DND-41 (cell line): ENCODE results near the gene IRF2BP1.

Experiments used
- ATAC-seq: fragments of 200-7000 bp; cut with Tn5 transposase; 3 replicates; pipeline ENCODE4 v1.9.1; 2021; ENCODE audit warnings: low read depth; ENCODE audit not compliant: insufficient read depth
- DNase-seq: peaks from one replicate; pipeline ENCODE4 v3.0.0-alpha.2; 2020
- H2AFZ ChIP-seq: 2 replicates; pipeline ENCODE4 v1.6.0; 2012; ENCODE audit warnings: low read depth, low read length
- H3K27ac ChIP-seq: 2 replicates; pipeline ENCODE4 v1.5.1; 2012; ENCODE audit warnings: low read length, inconsistent platforms
- H3K27me3 ChIP-seq: fragments of 200-600 bp; sonication (generic); 2 replicates; pipeline ENCODE4 v1.6.0; 2012; ENCODE audit warnings: low read length, mild to moderate bottlenecking, inconsistent platforms; ENCODE audit not compliant: insufficient read depth, poor library complexity
- H3K36me3 ChIP-seq: 2 replicates; pipeline ENCODE4 v1.5.1; 2012; ENCODE audit warnings: low read length, inconsistent platforms; ENCODE audit not compliant: insufficient read depth
- H3K4me1 ChIP-seq: 2 replicates; pipeline ENCODE4 v1.5.1; 2012; ENCODE audit warnings: mild to moderate bottlenecking, low read length; ENCODE audit not compliant: insufficient read depth
- H3K4me2 ChIP-seq: 2 replicates; pipeline ENCODE4 v1.6.0; 2012; ENCODE audit warnings: mild to moderate bottlenecking, moderate library complexity, low read length, inconsistent platforms; ENCODE audit not compliant: insufficient read depth
- H3K4me3 ChIP-seq, 2 experiments: fragments of 200-600 bp in 1 of 2; shearing (Covaris generic) in 1 of 2; 2 replicates each; pipeline ENCODE4 v1.5.1; 2012 to 2016; ENCODE audit warnings: inconsistent platforms in 2 of 2, low read length in 2 of 2, mild to moderate bottlenecking in 2 of 2, low read depth in 1 of 2, moderate library complexity in 1 of 2
- H3K79me2 ChIP-seq: 2 replicates; pipeline ENCODE4 v1.6.0; 2012; ENCODE audit warnings: low read length, inconsistent platforms; ENCODE audit not compliant: insufficient read depth
- H3K9ac ChIP-seq: 2 replicates; pipeline ENCODE4 v1.6.0; 2012; ENCODE audit warnings: low read depth, mild to moderate bottlenecking, inconsistent platforms, low read length, moderate library complexity
- H3K9me3 ChIP-seq: 2 replicates; pipeline ENCODE4 v1.5.1; 2012; ENCODE audit warnings: low read length, moderate library complexity, mild to moderate bottlenecking, inconsistent platforms; ENCODE audit not compliant: insufficient read depth, severe bottlenecking
- H4K20me1 ChIP-seq: 2 replicates; pipeline ENCODE4 v1.6.0; 2012; ENCODE audit warnings: low read length; ENCODE audit not compliant: insufficient read depth
- CTCF ChIP-seq: IDR thresholded peaks from 2 replicates; pipeline ENCODE4 v1.5.1; 2012; ENCODE audit warnings: borderline replicate concordance, low read length, moderate library complexity, mild to moderate bottlenecking; ENCODE audit not compliant: poor library complexity, severe bottlenecking; ENCODE audit errors: extremely low read depth
- EZH2 ChIP-seq: IDR thresholded peaks from 3 replicates; pipeline ENCODE4 v1.6.1; 2012; ENCODE audit warnings: borderline replicate concordance, low read depth, mild to moderate bottlenecking, moderate library complexity, low read length, inconsistent platforms; ENCODE audit not compliant: severe bottlenecking

The IRF2BP1 gene

GRCh38 chr19:45927565-45928261 is 41.8 kb upstream of the IRF2BP1 start:
- Histone ChIP-seq H3K4me1 (peaks cover 23% of the 10 kb centered on the region), H3K27me3 (no peaks in the 10 kb centered on the region), H3K9me3 (no peaks in the 10 kb centered on the region), H4K20me1 (no peaks in the 10 kb centered on the region), H3K79me2 (no peaks in the 10 kb centered on the region), H3K4me2 (peak overlapping the region; percentile 72), H2AFZ (peak overlapping the region; percentile 85), H3K4me3 (peak overlapping the region; percentile 51 to 57; a peak in 3 of 4 replicates), H3K9ac (peak overlapping the region; percentile 84), H3K27ac (peak overlapping the region; percentile 87), H3K36me3 (no peaks in the 10 kb centered on the region)
- no peak for TF ChIP-seq EZH2
- TF ChIP-seq CTCF: peak; percentile 50
- peak; percentile 94 for DNase-seq
- peak; percentile 98 for ATAC-seq

DNA sequence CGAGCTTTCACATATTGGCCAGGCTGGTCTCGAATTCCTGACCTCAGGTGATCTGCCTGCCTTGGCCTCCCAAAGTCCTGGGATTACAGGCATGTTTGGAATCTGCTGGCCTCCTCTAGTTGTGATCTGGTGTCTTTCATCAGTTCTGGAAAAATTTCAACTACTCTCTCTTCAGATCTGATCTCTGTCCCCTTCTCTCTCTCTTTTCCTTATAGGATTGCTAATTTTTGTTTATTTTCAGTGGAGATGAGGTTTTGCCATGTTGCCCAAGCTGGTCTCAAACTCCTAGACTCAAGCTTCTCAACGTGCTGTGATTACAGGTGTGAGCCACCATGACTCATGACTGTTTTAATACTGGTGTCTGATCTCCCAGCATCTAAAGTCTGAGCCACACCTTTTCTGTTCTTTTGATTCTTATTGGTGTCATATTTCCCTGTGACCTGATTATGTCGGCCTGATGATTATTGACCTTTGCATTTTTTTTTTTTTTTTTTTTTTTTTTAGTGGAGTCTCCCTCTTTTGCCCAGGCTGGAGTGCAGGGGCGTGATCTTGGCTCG is 39.0 kb upstream of the IRF2BP1 start:
- H3K4me2 ChIP-seq: no peak overlapping the region
- H2AFZ ChIP-seq: no peak overlapping the region
- H4K20me1 ChIP-seq: no peaks in the 10 kb centered on the region
- DNase-seq (no peak), ATAC-seq (no peak)
- H3K36me3 ChIP-seq: no peaks in the 10 kb centered on the region
- no peak for TF ChIP-seq CTCF
- no peak for TF ChIP-seq EZH2
- H3K27me3 ChIP-seq: no peaks in the 10 kb centered on the region
- peaks cover 23% of the 10 kb centered on the region for H3K4me1 ChIP-seq
- no peaks in the 10 kb centered on the region for H3K9me3 ChIP-seq
- H3K79me2 ChIP-seq: no peaks in the 10 kb centered on the region
- H3K9ac ChIP-seq: no peak overlapping the region
- no peak overlapping the region for H3K27ac ChIP-seq
- H3K4me3 ChIP-seq: no peak overlapping the region

DNA sequence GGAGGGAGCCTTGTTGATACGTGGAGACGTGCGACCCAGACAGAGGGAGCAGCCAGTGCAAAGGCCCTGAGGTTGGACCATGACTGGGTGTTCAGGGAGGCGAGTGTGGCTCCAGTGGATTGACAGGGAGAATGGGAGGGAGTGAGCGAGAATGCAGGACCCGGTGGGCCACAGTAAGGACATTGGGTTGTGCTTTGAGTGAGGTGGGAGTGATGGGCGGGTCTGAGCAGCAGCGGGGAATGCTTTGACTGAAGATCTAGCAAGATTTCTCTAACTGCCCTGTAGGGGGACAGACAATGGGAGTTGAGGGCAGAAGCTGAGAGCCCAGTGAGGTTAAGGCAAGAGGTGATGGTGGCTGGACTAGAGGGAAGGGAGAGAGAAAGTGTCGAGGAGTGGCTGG is 36.3 kb upstream of the IRF2BP1 start:
- TF ChIP-seq EZH2: no peak
- TF ChIP-seq CTCF: peak; percentile 22
- Histone ChIP-seq H4K20me1 (no peaks in the 10 kb centered on the region), H3K79me2 (no peaks in the 10 kb centered on the region), H3K4me1 (peaks cover 23% of the 10 kb centered on the region), H3K4me2 (no peak overlapping the region), H3K4me3 (no peak overlapping the region), H3K36me3 (no peaks in the 10 kb centered on the region), H3K9ac (no peak overlapping the region), H3K27me3 (no peaks in the 10 kb centered on the region), H3K27ac (no peak overlapping the region), H3K9me3 (no peaks in the 10 kb centered on the region), H2AFZ (no peak overlapping the region)
- DNase-seq: no peak
- no peak for ATAC-seq
